GM12891 (cell line): ENCODE data around the gene ARHGEF1.

ENCODE experiments used
- POLR2A ChIP-seq: IDR thresholded peaks from 2 replicates; pipeline ENCODE4 v1.6.1; 2011; ENCODE audit warnings: low read depth, low read length, control low read depth
- POLR2AphosphoS5 ChIP-seq: IDR thresholded peaks from 2 replicates; pipeline ENCODE4 v1.6.1; 2011; ENCODE audit warnings: low read depth, low read length, control low read depth
- POU2F2 ChIP-seq: IDR thresholded peaks from 2 replicates; pipeline ENCODE4 v1.6.1; 2011; ENCODE audit warnings: low read depth, mild to moderate bottlenecking, control low read depth, low read length, moderate library complexity
- SPI1 ChIP-seq: IDR thresholded peaks from 2 replicates; pipeline ENCODE4 v1.6.1; 2011; ENCODE audit warnings: low read depth, low read length, control low read depth
- TAF1 ChIP-seq: IDR thresholded peaks from 2 replicates; pipeline ENCODE4 v1.6.1; 2011; ENCODE audit warnings: low read depth, low read length, control low read depth

GRCh38 chr19:41872775-41873647, 10.0 kb upstream of the ARHGEF1 start:
- TF ChIP-seq POLR2A = peak; percentile 42; the same call in 1 of the 2 replicates
- TF ChIP-seq POLR2AphosphoS5 = no peak
- no peak for TF ChIP-seq TAF1
- TF ChIP-seq SPI1 = no peak
- TF ChIP-seq POU2F2 = 0 out of 2 replicates have a peak, but pooled peaks have one; percentile 28
